Stimulated activated naive B cell treated with anti-CD40 and anti-IgM and Interleukin-4, amounts not matched to agents 10 μg/mL and 1 μg/mL and 100 μg/mL, for 72 hours (primary cell): ENCODE data around the gene CHST11.

Source experiments
- ATAC-seq, 2 donors: fragments of 150-1000 bp; cut with Tn5 transposase; replicated peaks; 2 replicates each; pipeline ENCODE4 v1.10.0; 2021; ENCODE audit warnings: moderate library complexity in 1 of 2
- DNase-seq: peaks from one replicate; pipeline ENCODE4 v3.0.0; 2021
- H3K27ac Mint-ChIP-seq: one replicate; pipeline ENCODE4 v1.8.0; 2022; ENCODE audit warnings: mild to moderate bottlenecking, mixed read lengths
- H3K27me3 Mint-ChIP-seq, 2 donors: one replicate each; pipeline ENCODE4 v1.8.0; 2022; ENCODE audit warnings: mixed read lengths in 2 of 2
- H3K36me3 Mint-ChIP-seq, 2 donors: one replicate each; pipeline ENCODE4 v1.8.0; 2022; ENCODE audit warnings: mixed read lengths in 2 of 2, mild to moderate bottlenecking in 1 of 2
- H3K4me1 Mint-ChIP-seq, 2 donors: one replicate each; pipeline ENCODE4 v1.8.0; 2022; ENCODE audit warnings: mixed read lengths in 2 of 2, mild to moderate bottlenecking in 1 of 2
- H3K4me3 Mint-ChIP-seq, 2 donors: one replicate each; pipeline ENCODE4 v1.8.0; 2022; ENCODE audit warnings: mild to moderate bottlenecking in 2 of 2, mixed read lengths in 2 of 2, moderate library complexity in 1 of 2
- H3K9me3 Mint-ChIP-seq, 2 donors: one replicate each; pipeline ENCODE4 v1.8.0; 2022; ENCODE audit warnings: mixed read lengths in 2 of 2, mild to moderate bottlenecking in 1 of 2

Gene CHST11

DNA sequence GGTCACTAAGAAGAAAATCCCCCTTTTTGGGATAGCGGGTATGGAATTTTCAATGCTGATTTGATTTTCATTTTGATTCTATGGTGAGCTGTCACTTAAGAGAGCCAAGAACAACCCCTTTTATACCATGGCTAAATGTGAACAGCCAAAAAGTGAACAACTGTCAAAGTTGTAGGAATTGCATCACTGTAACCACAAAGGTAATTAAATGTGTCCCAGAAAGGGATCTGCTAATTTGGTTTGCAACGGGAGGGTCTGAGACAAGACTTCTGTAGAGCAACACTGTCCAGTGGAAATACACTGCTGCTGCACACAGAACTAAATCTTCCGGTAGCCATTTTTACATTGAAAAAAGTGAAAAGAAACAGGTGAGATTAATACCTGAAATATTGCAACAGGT, 14.6 kb downstream of the CHST11 start:
- Mint-ChIP-seq H3K36me3 (peaks cover 32 to 42% of the 10 kb centered on the region in 2 donors), H3K27me3 (no peaks in the 10 kb centered on the region), H3K27ac (no peak overlapping the region), H3K4me3 (no peak overlapping the region), H3K9me3 (peaks cover 0 to 14% of the 10 kb centered on the region in 2 donors), H3K4me1 (peaks cover 47 to 80% of the 10 kb centered on the region in 2 donors)
- DNase-seq, result no peak
- no peak for ATAC-seq

DNA sequence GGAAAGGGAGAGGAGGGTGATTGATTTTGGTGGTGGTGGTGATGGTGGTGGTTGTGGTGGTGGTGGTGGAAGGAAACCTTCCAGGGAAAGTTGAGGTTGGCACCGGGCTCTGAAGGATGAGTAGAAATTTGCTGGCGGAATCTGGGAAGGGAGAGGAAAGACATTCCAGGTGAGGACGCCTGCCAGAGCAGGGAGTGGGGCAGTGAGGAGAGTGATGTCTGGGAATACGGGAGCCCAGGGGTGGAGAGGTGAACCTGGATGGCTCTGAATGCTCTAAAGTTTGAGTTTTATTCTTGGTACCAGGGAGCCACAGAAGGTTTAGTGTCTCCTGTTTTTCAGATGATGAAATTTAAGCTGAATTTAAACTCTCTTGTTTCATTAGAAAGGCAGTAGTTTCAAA, 16.0 kb downstream of the CHST11 start:
- ATAC-seq (no peak), DNase-seq (no peak)
- peak overlapping the region; percentile 65 to 74 for H3K4me3 Mint-ChIP-seq
- peak overlapping the region; percentile 87 for H3K27ac Mint-ChIP-seq
- H3K9me3 Mint-ChIP-seq, result peaks cover 0 to 14% of the 10 kb centered on the region in 2 donors
- peaks cover 33 to 42% of the 10 kb centered on the region in 2 donors for H3K36me3 Mint-ChIP-seq
- no peaks in the 10 kb centered on the region for H3K27me3 Mint-ChIP-seq
- peaks cover 51 to 79% of the 10 kb centered on the region in 2 donors for H3K4me1 Mint-ChIP-seq

DNA sequence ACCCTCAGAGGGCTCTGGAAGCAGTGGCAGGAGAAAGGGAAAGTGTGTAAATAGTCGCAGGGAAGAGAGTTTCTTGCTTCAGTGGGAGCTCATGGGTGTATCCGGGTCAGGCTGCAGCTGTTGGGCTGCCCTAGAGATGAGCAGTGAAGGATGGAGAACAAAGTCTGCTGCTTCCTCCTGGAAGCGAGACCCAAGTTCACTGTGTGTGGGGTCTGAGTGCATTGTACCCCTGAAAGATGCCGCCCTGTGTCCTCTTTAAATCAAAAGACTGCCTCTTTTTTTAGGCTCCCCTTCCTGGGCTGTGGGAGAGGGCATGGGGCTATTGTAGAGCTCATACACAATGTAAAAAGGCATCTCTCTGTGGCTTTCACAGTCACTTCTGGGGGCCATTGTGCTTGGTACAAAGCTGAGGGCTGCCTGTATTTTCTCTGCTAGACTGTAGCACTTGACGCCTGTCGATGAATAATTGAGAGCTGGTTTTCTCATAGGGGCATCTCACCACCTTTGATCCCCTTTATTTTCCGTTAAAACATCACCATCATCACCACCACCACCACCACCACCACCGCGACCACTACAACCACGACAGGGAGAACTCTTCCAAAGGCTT, 16.7 kb downstream of the CHST11 start:
- no peaks in the 10 kb centered on the region for H3K27me3 Mint-ChIP-seq
- peaks cover 52 to 82% of the 10 kb centered on the region in 2 donors for H3K4me1 Mint-ChIP-seq
- DNase-seq (no peak), ATAC-seq (peak; percentile 78 to 80)
- H3K36me3 Mint-ChIP-seq, result peaks cover 29 to 40% of the 10 kb centered on the region in 2 donors
- peaks cover 0 to 11% of the 10 kb centered on the region in 2 donors for H3K9me3 Mint-ChIP-seq
- peak overlapping the region; percentile 87 for H3K27ac Mint-ChIP-seq
- H3K4me3 Mint-ChIP-seq, result peak overlapping the region; percentile 65 to 74

DNA sequence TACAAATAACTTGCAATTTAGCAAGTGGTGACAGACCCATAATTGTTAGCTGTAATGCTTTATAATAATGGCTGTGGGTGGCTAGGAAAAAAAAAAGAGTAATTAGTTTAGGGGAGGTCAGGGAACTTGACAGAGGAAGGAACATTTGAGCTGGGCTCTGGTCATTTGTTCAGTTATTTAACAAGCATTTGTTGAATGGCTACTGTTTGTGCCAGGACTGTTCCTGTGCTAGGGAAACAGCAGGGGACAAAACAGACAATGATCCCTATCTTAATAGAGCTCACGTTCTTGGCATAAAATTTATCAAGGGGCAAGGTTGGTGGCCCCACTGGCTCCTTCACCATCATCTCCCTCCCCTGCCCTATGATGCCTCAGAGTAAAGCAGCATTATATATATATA, 18.5 kb downstream of the CHST11 start:
- Mint-ChIP-seq H3K4me1 (peaks cover 58 to 83% of the 10 kb centered on the region in 2 donors), H3K27me3 (no peaks in the 10 kb centered on the region), H3K27ac (peak overlapping the region; percentile 37), H3K4me3 (no peak overlapping the region), H3K9me3 (peaks cover 0 to 5% of the 10 kb centered on the region in 2 donors), H3K36me3 (peaks cover 18 to 36% of the 10 kb centered on the region in 2 donors)
- ATAC-seq (no peak), DNase-seq (no peak)

DNA sequence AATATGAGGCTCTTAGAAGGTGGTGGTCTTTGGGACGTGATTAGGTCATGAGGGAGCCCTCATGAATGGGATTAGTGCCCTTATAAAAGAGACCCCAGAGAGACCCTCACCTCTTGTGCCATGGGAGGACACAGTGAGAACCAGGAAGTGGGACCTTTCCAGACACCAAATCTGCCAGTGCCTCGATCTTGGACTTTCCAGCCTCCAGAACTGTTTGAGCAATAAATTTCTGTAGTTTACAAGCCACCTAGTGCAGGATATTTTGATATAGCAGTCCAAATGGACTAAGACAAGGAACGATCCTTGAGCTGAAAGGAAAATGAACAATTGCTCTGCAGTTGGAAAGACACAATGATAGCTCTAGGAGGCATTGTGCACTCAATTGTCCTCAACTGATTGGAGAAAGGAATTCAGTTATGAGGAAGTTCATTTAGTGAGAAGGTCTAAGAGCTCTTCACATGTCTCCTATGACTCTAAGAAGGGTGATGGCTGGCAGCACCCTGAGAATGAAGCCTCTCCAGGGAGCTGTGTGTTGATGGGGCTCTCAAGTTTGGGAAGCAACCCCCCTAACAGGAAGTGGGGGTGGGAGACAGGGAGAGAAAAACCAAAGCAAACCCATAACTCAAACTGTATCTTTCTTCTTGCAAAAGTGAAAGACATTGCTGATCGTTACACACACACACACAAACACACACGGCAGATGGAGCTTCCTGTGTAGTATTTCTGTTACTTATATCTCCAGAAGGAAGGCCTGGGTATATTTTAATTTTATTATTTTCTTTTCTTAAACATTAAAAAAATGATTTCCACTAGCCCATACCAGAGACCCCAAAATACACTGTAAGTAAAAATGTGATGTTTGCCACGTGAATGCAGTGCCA, 21.0 kb downstream of the CHST11 start:
- no peak for DNase-seq
- ATAC-seq, result peak; percentile 33 to 38

DNA sequence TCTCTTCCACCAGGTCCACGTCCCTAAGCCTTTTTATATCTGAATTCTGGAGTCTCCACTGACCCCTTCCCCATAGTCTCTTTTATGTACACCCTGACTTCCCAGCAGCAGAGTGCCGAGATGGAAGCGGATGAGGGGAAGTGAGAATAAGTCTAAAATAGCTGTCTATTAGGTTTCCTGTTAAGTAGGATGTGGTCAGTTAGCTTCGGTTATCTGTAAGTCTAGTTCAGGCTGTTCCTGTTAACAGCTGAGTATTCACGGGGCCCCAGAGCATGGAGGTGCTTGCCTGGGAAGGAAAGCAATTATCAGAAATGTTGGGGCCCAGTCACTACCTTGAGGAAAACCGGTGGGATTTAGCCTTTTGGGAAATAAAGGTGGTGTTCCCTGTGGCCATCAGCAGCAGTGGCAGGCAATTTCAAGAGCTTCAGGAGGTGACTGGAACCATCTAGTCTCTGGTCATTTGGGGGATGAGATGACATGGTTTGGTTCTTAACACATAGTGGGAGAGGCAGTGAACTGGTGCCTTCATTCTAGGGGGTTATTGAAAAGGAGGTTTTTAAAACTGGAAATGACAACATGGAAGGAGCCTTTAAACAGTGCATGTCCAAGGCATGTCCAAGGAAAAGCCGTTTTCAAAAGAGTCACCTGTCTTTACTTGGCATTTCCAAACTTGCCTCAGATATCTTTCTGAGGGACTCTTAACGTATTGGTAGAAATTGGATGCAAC, 21.8 kb downstream of the CHST11 start:
- peak; percentile 95 to 96 for ATAC-seq
- peak; percentile 47 for DNase-seq
- Mint-ChIP-seq H3K4me3 (peak overlapping the region; percentile 80 to 84), H3K36me3 (peaks cover 31 to 47% of the 10 kb centered on the region in 2 donors), H3K9me3 (no peaks in the 10 kb centered on the region), H3K27ac (peak overlapping the region; percentile 94), H3K4me1 (peaks cover 67 to 86% of the 10 kb centered on the region in 2 donors), H3K27me3 (no peaks in the 10 kb centered on the region)

More for the DNA sequence above, 21.0 kb downstream of the CHST11 start:
- no peaks in the 10 kb centered on the region for H3K9me3 Mint-ChIP-seq
- peaks cover 65 to 86% of the 10 kb centered on the region in 2 donors for H3K4me1 Mint-ChIP-seq
- peak overlapping the region; percentile 94 for H3K27ac Mint-ChIP-seq
- H3K27me3 Mint-ChIP-seq, result no peaks in the 10 kb centered on the region
- peak overlapping the region; percentile 80 to 84 for H3K4me3 Mint-ChIP-seq
- H3K36me3 Mint-ChIP-seq, result peaks cover 23 to 39% of the 10 kb centered on the region in 2 donors

DNA sequence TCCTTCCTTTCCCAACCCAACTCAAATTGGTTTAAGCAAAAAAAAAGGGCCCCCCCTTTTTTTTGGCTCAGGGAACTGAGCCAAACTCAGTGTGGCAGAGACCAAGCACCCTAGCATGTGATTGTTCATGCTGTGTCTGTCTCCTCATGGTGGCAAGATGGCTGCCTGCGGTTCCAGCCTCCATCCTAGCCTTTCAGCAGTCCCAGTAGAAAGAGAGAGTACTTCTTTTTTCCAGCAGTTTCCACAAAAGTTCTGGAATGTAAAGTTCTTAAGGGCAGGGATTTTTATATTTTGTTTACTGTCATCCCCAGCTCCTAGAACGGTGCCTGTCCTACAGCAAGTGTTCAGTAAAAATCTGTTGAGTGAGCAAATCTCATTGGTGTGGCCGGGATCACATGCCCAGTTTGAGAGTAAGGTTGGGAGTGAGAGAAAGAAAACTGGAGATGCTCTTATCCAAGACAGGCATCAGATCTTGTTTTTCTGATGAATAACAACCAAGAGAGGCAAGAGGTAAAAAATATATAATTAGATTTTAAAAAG, 22.4 kb downstream of the CHST11 start:
- H3K36me3 Mint-ChIP-seq, result peaks cover 35 to 53% of the 10 kb centered on the region in 2 donors
- peak overlapping the region in 1 of 2 donors; percentile 14 for H3K4me3 Mint-ChIP-seq
- H3K9me3 Mint-ChIP-seq, result no peaks in the 10 kb centered on the region
- H3K27me3 Mint-ChIP-seq, result no peaks in the 10 kb centered on the region
- peak overlapping the region; percentile 94 for H3K27ac Mint-ChIP-seq
- peaks cover 69 to 86% of the 10 kb centered on the region in 2 donors for H3K4me1 Mint-ChIP-seq
- no peak for ATAC-seq
- no peak for DNase-seq

DNA sequence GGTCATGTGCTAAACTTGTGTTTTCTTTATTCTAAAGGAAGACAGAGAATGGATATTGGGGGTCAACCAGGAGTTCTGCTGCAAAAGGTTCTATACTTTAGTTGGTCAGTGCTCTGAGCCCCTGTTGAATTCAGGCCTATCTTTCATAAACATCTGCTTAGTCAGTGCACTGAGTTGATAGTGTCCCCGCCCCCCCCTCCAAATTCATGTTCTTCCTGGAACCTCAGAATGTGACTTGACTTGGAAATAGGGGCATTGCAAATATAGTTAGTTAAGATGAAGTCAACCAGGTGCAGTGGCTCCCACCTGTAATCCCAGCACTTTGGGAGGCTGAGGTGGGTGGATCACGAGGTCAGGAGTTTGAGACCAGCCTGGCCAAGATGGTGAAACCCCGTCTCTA, 23.3 kb downstream of the CHST11 start:
- peaks cover 42 to 60% of the 10 kb centered on the region in 2 donors for H3K36me3 Mint-ChIP-seq
- no peaks in the 10 kb centered on the region for H3K9me3 Mint-ChIP-seq
- no peak overlapping the region for H3K27ac Mint-ChIP-seq
- no peak for DNase-seq
- H3K27me3 Mint-ChIP-seq, result no peaks in the 10 kb centered on the region
- no peak overlapping the region for H3K4me3 Mint-ChIP-seq
- peaks cover 73 to 86% of the 10 kb centered on the region in 2 donors for H3K4me1 Mint-ChIP-seq
- no peak for ATAC-seq

DNA sequence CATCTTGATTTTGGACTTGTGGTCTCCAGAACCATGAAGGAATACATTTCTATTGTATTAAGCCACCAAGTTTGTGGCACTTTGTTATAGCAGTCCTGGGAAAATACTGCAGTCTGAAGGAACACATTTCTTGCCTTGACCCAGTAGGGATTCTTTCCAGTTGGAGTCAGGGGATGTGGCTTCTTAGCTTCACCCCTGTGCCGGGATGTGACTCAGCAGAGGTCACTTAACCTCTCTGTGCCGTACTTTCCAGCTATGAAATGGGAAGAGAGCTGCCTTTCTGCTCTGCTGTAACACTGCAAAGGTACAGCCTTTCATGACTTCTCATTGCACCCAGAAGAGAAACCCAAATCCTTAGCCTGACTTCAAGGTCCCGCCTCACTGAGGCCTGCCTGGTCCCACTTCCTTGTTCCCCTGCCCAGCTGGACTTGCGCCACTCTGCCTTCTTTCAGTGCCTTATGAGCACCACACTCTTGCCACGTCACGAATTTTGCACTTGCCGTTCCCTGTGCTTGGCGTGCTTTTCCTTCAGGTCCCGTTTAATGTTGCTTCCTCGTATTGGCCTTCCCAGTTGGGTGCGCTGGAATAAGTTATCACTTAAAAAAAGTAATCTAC, 24.2 kb downstream of the CHST11 start:
- Mint-ChIP-seq H3K9me3 (no peaks in the 10 kb centered on the region), H3K4me3 (peak overlapping the region in 1 of 2 donors; percentile 22), H3K27me3 (no peaks in the 10 kb centered on the region), H3K27ac (peak overlapping the region; percentile 44), H3K36me3 (peaks cover 42 to 61% of the 10 kb centered on the region in 2 donors), H3K4me1 (peaks cover 78 to 91% of the 10 kb centered on the region in 2 donors)
- DNase-seq, result no peak
- no peak for ATAC-seq

DNA sequence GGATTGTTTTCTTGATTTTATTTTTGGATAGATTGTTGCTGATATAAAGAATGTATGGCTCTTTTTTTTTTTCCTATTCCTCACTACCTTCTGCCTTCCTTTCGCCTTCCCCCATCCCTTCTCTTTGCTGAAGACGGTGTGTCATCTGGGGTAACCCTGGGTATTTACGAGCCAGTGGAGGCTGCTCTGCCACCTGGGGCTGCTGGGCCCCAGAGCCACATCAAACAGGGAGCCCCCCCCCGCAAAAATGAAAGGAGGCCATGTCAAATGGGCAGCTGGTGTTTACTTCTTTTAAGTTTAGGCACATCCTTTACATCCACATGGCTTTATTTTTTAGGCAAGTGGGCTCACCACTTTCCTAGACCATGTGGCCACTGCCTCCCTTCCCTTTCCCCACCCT, 25.4 kb downstream of the CHST11 start:
- no peaks in the 10 kb centered on the region for H3K27me3 Mint-ChIP-seq
- peak overlapping the region; percentile 41 to 61 for H3K4me3 Mint-ChIP-seq
- H3K36me3 Mint-ChIP-seq, result peaks cover 45 to 70% of the 10 kb centered on the region in 2 donors
- H3K27ac Mint-ChIP-seq, result peak overlapping the region; percentile 72
- no peaks in the 10 kb centered on the region for H3K9me3 Mint-ChIP-seq
- peaks cover 86 to 96% of the 10 kb centered on the region in 2 donors for H3K4me1 Mint-ChIP-seq
- no peak for ATAC-seq
- DNase-seq, result no peak

DNA sequence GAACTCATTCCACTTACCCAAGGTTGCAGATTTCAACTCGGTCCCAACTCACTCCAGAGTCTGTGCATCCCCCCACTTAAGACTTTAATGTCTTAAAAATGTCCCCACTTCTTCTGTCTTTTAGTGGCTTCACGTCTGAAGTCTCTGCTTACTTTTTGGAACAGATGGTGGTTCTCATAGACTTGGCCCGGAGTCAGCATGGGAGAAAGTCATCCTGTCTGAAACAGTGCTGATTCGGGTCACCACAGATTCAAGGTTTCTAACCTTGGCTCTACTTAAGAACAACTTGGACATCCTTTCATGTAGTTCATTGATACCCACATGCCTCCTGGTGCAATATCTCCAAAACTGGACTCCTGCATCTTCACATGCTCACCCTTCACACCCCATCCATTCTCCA, 26.0 kb downstream of the CHST11 start:
- Mint-ChIP-seq H3K4me1 (peaks cover 84 to 96% of the 10 kb centered on the region in 2 donors), H3K27ac (peak overlapping the region; percentile 72), H3K27me3 (no peaks in the 10 kb centered on the region), H3K9me3 (no peaks in the 10 kb centered on the region), H3K36me3 (peaks cover 45 to 73% of the 10 kb centered on the region in 2 donors), H3K4me3 (peak overlapping the region in 1 of 2 donors; percentile 29)
- ATAC-seq (no peak), DNase-seq (no peak)

DNA sequence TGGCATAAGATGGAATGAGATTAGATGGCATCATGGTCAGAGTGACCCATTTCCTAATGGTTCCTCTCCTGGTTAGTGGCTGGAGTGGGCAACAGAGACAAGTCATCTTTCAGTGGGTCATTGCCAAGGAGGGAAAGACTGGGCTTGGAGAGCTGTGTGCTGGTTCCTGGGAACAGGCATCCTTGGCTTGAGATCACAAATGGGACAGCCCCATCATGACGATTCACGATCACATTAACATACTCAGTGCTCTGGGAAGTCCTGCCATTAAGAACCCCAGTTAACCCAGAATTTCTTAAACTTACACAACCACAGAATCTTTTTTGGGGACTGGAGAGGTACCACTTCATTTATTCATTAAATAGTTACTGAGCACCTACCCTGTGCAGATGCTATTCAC, 27.3 kb downstream of the CHST11 start:
- ATAC-seq, result peak in 1 of 2 donors; percentile 15
- Mint-ChIP-seq H3K9me3 (no peaks in the 10 kb centered on the region), H3K27me3 (no peaks in the 10 kb centered on the region), H3K27ac (no peak overlapping the region), H3K4me3 (peak overlapping the region; percentile 42 to 56), H3K36me3 (peaks cover 48 to 75% of the 10 kb centered on the region in 2 donors), H3K4me1 (peaks cover 84 to 96% of the 10 kb centered on the region in 2 donors)
- DNase-seq, result no peak

DNA sequence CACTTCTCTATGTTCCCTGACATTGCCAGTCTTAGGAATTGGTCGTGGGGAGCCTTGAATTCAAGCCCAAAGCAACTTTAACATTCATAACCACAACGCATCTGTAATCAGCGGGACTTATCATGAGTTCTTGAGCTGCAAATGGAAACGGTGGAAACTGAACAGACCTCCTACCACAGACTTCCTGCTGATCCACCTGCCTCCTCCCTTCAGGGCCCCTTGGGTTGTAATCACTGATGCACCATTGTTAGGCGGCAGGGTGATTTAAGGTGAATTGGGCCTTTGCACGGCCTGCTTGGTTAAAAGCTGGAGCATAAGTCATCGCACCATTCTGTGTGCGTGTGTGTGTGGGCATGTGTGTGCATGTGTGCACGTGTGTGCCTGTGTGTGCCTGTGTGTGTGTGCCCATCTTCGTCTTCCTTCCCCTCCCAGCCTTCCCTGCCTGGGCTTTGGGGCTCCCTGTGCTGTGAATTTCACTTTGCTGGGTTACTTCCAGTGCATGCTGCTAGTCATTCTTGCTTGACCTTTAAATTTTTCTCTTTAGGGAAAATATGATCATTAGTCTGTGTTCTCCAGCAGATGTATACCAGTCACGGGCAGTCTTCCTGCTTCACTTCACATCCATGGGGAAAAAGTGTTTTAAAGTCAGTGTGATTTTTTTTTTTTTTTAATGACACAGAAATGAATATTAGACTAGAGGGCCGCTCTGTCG, 29.1 kb downstream of the CHST11 start:
- peak; percentile 50 to 51 for ATAC-seq
- no peaks in the 10 kb centered on the region for H3K9me3 Mint-ChIP-seq
- peaks cover 47 to 76% of the 10 kb centered on the region in 2 donors for H3K36me3 Mint-ChIP-seq
- H3K4me1 Mint-ChIP-seq, result peaks cover 88 to 97% of the 10 kb centered on the region in 2 donors
- H3K27ac Mint-ChIP-seq, result peak overlapping the region; percentile 88
- DNase-seq, result no peak
- no peaks in the 10 kb centered on the region for H3K27me3 Mint-ChIP-seq
- peak overlapping the region; percentile 52 to 74 for H3K4me3 Mint-ChIP-seq
